ENCODE results near the gene HYAL3.

- TF ChIP-seq TCF7L2 (IDR thresholded peaks at IDR 0.05; ENCODE audit: borderline replicate concordance, extremely low read depth, insufficient read depth, insufficient read length) = no peak
- no peak for TF ChIP-seq POLR2AphosphoS5 (IDR thresholded peaks at IDR 0.05; ENCODE audit: low read depth, low read length)
- TF ChIP-seq CTCF (IDR thresholded peaks at IDR 0.05 in 2 of 3, conservative IDR thresholded peaks at IDR 0.05 in 1 of 3; ENCODE audit: borderline replicate concordance in 1 of 3, insufficient read depth in 1 of 3, low read depth in 2 of 3, low read length in 2 of 3) = no peak
These were observed 39.8 kb upstream of the HYAL3 start for GRCh38 chr3:50338965-50339364.

Data from HCT116 (cell line).